Islet precursor cell (in vitro differentiated cells): ENCODE results near the gene TRIO.
A peak's percentile ranks its signal among the peaks of the same experiment; 100 is the strongest.

Experiments used
- DNase-seq: peaks from one replicate; pipeline ENCODE4 v3.0.0-alpha.2; 2018

TRIO gene

DNA sequence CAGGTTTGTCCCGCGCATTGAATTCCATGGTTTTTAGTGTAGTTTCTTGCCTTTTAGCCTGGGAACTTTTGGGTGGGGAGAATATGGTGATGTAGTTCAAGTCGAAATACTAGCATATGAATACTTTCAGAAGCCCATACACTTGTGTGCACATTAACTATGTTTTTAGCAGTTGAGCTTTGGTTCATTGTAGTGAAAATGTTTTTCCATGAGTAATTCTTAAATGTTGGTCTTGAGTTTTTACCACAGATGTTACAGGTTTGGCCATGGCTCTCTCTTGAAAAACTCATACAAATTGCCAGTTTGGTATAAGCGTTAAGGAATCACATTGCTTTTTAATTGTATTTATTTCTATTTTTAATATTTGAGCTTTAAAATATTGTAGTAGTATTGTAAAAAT, 45.6 kb downstream of the TRIO start:
- no peak for DNase-seq

- no peak for DNase-seq
Observed at GRCh38 chr5:14189680-14190079, 46.5 kb downstream of the TRIO start.

GRCh38 chr5:14190194-14191164, 47.3 kb downstream of the TRIO start:
- peak; percentile 85 for DNase-seq

- peak; percentile 34 for DNase-seq
Observed at GRCh38 chr5:14191325-14191724, 48.2 kb downstream of the TRIO start.

- no peak for DNase-seq
Observed at GRCh38 chr5:14193496-14193895, 50.4 kb downstream of the TRIO start.

DNA sequence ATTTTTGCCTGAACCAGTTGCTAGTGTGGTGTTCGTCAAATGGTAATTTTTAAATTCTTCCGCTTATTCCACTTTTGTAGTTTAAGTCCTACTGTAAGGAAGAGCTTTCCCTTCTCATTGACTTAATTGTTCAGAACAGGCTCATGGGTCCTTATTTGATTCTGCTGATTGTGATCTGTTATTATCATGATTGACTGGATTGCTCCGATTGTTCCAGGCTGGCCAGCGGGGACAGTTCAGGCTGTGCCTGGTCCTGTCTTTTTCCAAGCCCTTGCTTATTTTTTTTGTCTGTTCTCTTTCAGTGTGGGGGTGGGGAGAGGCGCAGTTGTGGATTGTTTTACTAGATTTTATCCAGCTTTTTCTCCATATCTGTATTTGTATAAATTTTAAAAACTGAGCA, 52.4 kb downstream of the TRIO start:
- DNase-seq = no peak

GRCh38 chr5:14197056-14197455, 53.9 kb downstream of the TRIO start:
- DNase-seq = peak; percentile 50

DNA sequence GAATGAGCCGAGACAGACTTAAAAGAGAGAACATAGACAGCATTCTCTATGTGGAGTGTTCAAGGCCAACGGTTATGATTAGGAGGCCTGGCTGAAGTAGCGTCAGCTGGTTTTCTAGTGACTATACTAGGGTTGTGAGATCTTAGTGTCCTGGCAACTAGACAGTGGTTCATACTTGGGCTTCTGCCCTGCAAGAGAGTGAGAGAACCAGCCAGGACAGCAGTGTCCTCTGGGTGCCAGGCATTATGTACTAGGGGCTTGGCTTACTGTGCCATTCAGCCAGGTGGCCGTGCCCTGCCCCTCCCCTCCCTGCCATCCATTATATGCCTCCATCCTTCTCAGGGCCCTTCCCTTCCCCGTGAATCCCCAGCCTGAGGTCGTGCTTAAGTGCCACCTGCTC, 56.8 kb downstream of the TRIO start:
- peak; percentile 34 for DNase-seq

DNA sequence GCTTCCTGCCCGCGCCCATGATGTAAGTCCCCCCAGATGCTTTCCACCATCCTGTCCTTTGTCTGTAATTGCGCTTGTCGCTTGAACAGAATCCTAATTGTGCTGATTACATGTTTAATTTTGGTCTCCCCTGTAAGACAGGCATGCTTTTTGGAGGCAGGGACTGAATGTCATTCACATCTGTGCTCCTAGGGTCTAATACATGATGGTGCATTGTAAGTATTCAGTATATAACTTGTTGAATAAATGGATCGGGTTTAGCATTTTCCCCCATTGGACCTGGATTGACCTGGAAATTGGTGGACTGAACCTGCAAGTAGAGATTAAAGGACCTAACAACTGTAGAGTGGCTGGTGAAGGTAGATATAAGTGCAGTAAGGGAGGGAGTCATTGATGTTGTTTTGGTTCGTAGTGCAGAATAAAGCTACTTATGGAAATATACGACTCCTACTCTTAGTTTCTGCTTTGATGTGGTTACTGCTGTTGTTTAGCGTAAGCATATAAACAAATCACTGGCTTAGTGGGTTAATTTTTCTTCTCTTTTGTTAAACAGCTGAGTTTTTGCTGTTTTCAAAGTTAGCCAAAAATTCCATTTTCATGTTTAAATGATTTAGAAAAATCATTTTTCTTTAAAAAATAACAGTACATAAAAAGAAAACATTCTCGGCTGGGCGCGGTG, 57.3 kb downstream of the TRIO start:
- DNase-seq = peak; percentile 21

DNA sequence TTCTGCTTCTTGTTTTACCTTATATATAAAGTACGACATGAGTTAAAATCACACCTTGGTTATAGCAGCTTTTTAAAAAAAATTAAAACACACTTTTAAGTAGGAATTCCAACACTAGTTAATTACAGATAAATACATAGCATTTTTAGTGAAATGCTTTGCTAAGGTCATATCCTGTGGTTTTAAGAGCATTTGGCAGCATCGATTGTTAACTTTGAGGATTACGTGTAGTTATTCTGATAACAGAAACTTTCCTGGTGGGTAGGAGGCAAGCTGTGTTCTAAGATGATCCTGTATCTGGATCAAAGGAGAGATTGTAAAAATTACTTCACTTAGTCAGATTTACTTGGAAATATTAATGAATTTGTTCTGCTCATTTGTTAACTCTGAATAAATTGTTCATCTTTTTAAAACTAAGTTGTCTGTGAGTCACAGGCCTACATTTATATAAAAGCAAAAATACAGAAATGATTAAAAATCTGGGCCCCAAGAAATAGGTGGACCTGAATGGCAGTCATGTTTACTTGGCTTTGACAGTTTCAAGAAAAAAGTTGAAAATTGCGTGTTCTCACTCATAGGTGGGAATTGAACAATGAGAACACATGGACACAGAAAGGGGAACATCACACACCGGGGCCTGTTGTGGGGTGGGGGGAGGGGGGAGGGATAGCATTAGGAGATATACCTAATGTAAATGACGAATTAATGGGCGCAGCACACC, 58.3 kb downstream of the TRIO start:
- no peak for DNase-seq

DNA sequence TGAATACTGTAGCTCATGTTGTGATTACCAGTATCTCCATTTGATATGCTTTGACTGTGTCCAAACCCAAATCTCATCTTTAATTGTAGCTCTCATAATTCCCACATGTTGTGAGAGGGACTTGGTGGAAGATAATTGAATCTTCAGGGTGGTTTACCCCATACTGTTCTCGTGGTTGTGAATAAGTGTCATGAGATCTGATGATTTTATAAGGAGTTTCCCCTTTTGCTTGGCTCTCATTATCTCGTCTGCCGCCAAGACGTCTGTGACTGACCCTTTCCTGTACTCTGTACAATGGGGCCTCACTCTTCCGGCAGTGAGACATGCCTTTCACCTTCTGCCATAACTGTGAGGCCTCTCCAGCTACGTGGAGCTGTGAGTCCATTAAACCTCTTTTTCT, 59.3 kb downstream of the TRIO start:
- peak; percentile 57 for DNase-seq

- DNase-seq = peak; percentile 28
Observed at GRCh38 chr5:14204011-14204670, 61.0 kb downstream of the TRIO start.

DNA sequence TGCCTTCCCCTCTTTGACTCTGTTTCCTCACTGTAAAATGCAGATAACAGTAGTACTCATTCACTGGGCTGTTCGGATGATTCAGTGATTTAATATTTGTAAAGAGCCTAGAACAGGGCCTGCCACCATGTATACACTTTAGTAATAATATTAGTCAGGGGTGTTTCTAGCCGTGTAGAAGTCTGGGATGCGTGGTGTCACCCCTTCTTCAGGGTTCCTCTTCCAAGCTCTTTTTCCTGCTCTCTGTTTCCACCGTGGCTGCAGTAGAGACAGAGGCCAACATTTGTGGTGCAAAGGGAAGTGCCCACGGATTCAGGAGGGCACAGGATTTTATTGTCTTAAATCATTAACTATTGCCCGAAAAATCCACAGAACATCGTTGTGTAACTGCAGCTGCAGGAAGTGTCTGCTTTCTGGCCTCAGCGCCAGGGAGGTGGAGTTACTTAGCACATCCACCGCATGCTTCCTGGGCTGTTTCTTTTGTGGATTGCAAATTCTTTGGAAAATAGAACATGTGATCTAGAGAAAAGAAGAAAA, 61.7 kb downstream of the TRIO start:
- DNase-seq = peak; percentile 44

- peak; percentile 53 for DNase-seq
Observed at GRCh38 chr5:14206028-14206725, 63.0 kb downstream of the TRIO start.

DNA sequence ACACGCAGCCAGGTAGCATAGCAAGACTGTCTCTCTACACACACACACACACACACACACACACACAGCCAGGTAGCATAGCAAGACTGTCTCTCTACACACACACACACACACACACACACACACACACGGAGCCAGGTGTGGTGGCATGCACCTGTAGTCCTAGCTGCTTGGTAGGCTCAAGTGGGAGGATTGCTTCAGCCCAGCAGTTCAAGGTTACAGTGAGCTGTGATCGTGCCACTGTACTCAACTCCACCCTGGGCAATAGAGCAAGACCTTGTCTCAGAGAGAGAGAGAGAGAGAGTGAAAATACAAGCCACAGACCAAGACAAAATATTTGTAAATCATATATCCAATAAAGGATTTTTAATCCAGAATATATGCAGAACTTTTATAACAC, 64.3 kb downstream of the TRIO start:
- DNase-seq = peak; percentile 45

- DNase-seq = peak; percentile 32
Observed at GRCh38 chr5:14208071-14209021, 65.2 kb downstream of the TRIO start.

GRCh38 chr5:14209222-14209822, 66.2 kb downstream of the TRIO start:
- peak; percentile 29 for DNase-seq

DNA sequence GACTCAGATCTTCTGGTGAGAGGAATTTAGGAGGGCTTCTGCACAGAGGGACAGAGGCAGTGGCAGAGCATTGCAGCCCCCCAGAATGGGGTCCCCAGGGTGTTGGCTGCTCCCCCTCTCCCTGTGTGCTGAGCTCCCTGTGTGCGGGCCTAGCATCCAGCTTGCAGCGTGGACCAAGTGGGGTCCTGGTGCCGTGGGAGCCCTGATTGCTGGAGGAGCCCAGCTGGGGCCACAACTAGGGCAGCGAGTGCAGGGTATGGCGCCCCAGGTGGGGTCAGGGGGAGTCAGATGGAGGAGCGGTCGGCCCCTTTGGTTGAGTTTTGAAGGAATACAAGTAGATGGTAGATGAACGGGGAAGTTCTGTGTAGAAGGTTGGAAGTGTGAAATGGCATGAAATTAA, 66.7 kb downstream of the TRIO start:
- DNase-seq = peak; percentile 43

DNA sequence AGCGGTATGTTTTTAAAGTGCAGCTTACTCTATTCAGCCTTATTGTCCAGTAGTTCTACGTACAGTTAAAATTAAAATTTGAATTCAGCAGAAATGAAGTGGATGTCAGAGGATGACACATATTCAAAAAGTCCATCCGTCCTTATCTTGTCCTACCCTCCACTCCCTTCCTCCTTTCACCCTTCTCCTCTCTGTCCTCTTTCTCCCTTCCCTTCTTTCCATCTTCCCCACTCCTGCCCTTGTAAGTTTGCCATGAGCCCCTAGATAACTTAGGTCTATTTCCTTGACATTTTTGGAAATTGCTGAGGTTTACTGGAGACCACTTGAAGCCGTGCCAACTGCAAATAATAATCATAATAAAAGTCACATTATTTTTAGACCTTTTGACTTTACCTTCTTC, 67.6 kb downstream of the TRIO start:
- no peak for DNase-seq
